GM12801 (cell line): ENCODE measurements around the gene HTRA3.

Source experiments
- TF ChIP-seq, protein P1 (sequence below): IDR thresholded peaks from one replicate; pipeline ENCODE4 v1.5.1; 2011; ENCODE audit warnings: control low read depth; ENCODE audit not compliant: insufficient read length; ENCODE audit errors: extremely low read depth

HTRA3 gene

DNA sequence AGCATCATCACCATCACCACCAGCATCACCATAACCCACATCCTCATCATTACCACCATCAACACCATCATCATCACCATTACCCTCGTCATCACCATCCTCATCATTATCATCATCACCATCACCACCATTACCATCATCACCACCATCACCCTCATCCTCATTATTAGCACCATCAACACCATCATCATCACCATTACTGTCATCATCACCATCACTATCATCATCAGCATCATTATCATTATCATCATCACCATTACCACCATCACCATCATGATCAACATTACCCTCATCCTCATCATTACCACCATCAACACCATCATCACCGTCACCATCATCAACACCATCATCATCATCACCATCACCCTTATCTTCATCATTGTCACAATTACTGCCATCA is 51.7 kb downstream of the HTRA3 start:
- TF ChIP-seq, protein P1, sequence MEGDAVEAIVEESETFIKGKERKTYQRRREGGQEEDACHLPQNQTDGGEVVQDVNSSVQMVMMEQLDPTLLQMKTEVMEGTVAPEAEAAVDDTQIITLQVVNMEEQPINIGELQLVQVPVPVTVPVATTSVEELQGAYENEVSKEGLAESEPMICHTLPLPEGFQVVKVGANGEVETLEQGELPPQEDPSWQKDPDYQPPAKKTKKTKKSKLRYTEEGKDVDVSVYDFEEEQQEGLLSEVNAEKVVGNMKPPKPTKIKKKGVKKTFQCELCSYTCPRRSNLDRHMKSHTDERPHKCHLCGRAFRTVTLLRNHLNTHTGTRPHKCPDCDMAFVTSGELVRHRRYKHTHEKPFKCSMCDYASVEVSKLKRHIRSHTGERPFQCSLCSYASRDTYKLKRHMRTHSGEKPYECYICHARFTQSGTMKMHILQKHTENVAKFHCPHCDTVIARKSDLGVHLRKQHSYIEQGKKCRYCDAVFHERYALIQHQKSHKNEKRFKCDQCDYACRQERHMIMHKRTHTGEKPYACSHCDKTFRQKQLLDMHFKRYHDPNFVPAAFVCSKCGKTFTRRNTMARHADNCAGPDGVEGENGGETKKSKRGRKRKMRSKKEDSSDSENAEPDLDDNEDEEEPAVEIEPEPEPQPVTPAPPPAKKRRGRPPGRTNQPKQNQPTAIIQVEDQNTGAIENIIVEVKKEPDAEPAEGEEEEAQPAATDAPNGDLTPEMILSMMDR, result no peak

DNA sequence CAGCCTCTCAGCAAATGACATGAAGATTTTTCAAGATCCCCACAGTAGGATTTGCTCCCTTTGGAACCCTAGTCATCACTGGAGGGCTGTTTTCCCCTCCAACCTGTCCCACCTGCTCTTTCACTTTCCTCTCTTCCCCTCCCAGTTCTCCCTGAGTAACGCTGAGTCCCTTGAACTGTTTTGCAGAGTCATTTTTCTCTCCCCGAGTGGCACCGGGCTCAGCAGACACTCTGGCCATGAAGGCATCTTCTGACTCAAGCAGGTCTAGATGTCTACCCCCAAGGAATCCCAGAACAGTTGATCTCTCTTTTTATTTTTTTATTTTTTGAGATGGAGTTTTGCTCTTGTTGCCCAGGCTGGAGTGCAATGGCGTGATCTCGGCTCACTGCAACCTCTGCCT is 52.2 kb downstream of the HTRA3 start:
- TF ChIP-seq, protein P1, result no peak

DNA sequence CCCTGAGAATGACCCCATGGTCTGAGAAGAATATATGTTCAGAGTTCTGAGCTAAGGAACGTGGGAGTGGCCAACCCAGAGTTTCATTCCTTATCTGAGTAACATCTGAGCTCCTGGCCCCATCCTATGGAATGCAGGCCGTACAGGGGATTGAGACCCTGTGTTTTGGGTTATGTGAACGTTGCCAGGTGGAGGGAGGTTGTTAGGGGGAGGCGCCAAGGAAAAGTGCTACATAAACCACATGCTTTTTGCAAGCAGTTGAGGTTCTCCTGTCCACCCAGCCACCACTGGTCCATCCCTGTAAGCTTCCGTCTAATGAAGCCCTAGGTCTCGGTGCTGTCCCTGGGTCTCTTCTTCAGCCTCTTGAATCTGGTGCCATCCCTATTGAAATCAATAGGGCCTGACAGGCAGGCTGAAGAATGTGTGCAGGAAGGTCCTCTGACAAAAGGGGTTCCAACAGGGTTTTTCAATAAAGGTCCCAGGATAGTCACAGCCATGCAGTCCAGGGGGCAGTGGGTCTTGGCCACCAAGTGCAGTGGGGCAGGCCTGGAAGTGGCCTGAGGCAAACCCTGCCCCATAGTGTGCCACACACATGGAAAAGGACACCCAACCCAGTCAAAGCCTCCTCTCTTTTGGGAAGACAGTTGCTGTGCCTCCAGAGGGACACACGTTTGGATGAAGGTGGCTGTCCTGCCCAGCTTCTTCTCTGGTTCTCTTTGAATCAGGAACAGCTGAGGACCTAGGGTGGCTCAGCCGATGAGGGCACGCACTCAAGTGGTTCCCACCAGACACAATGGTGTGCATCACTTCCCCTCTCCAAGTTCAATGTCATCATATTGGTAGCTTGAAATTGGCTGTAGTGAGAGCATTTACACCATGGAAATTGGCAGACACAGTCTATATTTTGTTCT is 53.5 kb downstream of the HTRA3 start:
- TF ChIP-seq, protein P1, result no peak

DNA sequence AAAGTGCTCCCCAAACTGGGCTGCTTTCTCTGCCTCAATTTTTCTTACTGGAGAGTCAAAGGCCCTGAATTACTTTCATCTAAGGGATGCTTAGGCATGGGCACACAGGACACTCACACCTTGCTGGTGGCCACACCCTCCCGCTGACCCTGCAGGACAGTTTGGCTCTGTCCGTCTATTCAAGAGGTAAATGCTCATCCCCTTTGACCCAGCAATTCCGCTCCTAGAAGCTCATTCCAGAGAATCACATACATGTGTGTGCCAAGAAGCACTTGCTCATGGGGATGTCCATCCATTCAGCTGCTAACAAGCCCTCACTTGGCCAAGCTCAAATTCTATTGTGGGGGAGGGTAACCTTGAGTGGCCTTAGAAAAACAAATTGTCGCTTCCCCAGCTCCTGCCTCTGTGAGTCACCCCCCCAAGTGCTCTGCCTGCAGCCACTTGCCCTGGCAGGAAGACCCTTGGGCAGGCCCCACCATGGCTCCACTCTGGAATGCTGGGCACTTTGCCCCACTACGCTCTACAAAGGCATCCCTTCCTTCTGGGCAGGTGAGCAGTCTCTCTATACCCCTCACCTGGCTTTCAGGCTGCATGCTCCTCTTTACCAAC is 54.5 kb downstream of the HTRA3 start:
- TF ChIP-seq, protein P1, result no peak

DNA sequence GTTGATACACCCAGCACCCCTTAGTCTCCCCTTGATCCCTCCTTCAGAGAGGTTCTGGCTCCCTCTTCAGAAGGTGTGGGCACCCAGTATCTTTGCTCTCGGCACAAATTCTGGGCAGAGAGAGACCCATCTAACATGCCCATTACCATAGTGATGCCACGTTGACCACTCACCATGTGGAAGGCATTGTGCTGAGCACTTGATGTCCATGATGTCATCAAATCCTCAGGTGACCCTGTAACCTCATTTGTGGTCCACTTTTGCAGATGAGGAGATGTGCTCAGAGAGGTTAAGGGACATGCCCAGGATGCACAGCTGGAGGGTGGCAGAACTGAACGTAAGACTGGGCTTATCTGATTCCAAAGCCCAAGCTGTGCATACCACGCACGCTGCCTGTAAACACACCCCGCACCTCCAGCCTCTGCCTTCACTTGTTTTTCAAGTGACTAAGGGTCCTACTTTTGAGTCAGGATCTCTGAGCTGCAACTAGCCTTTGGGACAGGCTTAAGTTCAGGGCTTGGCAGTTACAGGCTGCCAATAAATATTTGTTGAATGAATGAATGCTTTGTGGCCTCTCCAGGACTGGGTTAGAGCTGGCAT is 55.2 kb downstream of the HTRA3 start:
- TF ChIP-seq, protein P1, result no peak

DNA sequence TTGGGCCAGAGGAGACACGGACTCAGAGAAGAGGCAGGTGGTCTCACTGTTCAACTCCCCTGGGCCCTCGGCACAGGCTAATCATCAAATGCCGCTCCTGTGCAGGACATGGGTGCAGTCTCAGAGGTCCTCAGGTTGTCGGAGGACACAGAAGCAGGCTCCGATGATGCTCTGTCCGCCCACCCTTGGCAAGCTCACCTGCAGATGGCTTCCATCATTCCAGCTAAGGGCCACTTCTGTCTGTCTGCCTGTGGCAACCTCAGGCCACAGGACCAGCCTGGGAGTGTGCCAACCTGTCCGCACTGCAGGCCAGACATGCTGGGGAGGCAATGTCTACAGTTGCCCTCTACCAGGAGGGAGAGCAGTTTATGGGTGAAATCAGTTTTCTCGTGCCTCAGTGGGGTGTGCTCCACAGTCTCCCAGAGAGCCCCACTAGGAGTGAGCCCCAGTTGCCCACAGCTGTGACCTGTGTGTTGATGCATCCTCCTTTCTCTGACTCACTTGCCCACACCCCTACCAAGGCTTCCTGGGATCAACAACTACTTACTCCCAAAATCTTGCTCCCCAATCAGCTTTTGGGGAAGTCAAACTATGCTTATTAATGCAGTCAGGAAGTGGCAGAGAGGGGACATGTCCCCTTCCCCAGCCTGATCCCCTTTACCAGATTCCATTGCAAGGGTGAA is 55.9 kb downstream of the HTRA3 start:
- TF ChIP-seq, protein P1, result no peak

DNA sequence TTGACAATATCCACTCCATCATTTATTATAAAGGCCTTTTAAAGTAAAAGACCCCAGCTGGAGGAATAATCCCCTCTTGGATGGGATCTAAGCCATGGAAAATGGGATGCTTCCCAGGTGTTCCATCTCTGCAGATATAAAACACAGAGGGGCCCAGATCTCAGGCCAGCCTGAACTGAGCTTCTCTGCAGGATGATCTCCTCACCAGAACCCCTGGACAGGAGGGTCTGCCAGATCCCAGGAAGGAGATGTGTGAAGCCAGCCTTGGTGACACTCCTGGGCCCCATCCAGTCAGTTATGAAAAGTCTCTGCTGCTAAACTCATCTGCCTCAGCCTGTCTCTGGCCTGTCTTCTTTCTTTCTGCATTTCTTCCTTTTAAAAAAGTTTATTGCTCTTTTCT is 56.7 kb downstream of the HTRA3 start:
- TF ChIP-seq, protein P1, result no peak
